ENCODE results near the gene DNAH9.

- no peak for TF ChIP-seq POLR2AphosphoS5 (IDR thresholded peaks at IDR 0.05; ENCODE audit: low read depth, low read length)
- no peak for TF ChIP-seq POLR2A (IDR thresholded peaks at IDR 0.05; ENCODE audit: low read depth, low read length)
- TF ChIP-seq TAF1 (IDR thresholded peaks at IDR 0.05; ENCODE audit: borderline replicate concordance, low read depth, low read length) = no peak
Observed at GRCh38 chr17:11608396-11608795, 10.1 kb downstream of the DNAH9 start.
